Uterus (tissue), 4 donors: Measurements from ENCODE around the gene F2. TPM values are rescaled to one million over a fixed set of nuclear protein-coding genes. Genes with fewer than 3 reads are reported as not detected.

Experiments
- DNase-seq, 2 donors: peaks; one replicate each; pipeline ENCODE4 v3.0.0-alpha.2; 2019 to 2020
- H3K27ac ChIP-seq, 2 donors: fragments of 200-600 bp; sonication (generic); 1 replicate in 1 of 2; 2 replicates in 1 of 2; pipeline ENCODE4 v1.5.1; 2016 to 2018
- H3K27me3 ChIP-seq, 2 donors: fragments of 200-600 bp; sonication (generic); one replicate each; pipeline ENCODE4 v1.5.1; 2018 to 2019; ENCODE audit warnings: control low read depth in 1 of 2
- H3K36me3 ChIP-seq, 2 donors: fragments of 200-600 bp; sonication (generic); one replicate each; pipeline ENCODE4 v1.5.1; 2019; ENCODE audit warnings: control low read depth in 1 of 2
- H3K4me1 ChIP-seq, 2 donors: fragments of 200-600 bp; sonication (generic); one replicate each; pipeline ENCODE4 v1.5.1; 2018 to 2019; ENCODE audit warnings: control low read depth in 1 of 2
- H3K4me3 ChIP-seq, 2 donors: fragments of 200-600 bp; sonication (generic); 1 replicate in 1 of 2; 2 replicates in 1 of 2; pipeline ENCODE4 v1.5.1; 2018 to 2019; ENCODE audit warnings: mild to moderate bottlenecking in 1 of 2
- H3K9me3 ChIP-seq, 2 donors: fragments of 200-600 bp; sonication (generic); one replicate each; pipeline ENCODE4 v1.5.1; 2019; ENCODE audit warnings: control low read depth in 1 of 2
- POLR2A ChIP-seq, 2 donors: fragments of 450-650 bp; IDR thresholded peaks; one replicate each; pipeline ENCODE4 v1.6.1; 2016; ENCODE audit warnings: antibody characterized with exemption in 2 of 2, mild to moderate bottlenecking in 1 of 2, moderate library complexity in 1 of 2
- intact Hi-C: fragments of 100-400 bp; cut with DNase I; formaldehyde crosslinking; loops from one replicate; pipeline ENCODE4 v1.15.1; 2023; ENCODE audit warnings: low total_unique reads
- total RNA-seq, 4 donors: library from RNA; depleted of rRNA in 3 of 4; stranded (reverse); fragments of >200 nt in 3 of 4; gene quantifications; one replicate each; pipeline versions ENCODE4 v1.1.0 to v1.2.4, GENCODE V29; 2014 to 2023
- TF ChIP-seq, protein P1 (sequence below), 4 experiments: fragments of 200-600 bp in 2 of 4; fragments of 450-650 bp in 2 of 4; sonication (generic) in 2 of 4; IDR thresholded peaks; one replicate each; pipeline ENCODE4 v1.5.1; 2016 to 2019; ENCODE audit warnings: antibody characterized with exemption in 4 of 4, mild to moderate bottlenecking in 2 of 4, moderate library complexity in 1 of 4
- donor health status: DM: yes; HTN: yes; CAD: no.

Gene F2
- total RNA-seq, 4 donors from 2014 or later = 0.27 TPM; not detected in 3

DNA sequence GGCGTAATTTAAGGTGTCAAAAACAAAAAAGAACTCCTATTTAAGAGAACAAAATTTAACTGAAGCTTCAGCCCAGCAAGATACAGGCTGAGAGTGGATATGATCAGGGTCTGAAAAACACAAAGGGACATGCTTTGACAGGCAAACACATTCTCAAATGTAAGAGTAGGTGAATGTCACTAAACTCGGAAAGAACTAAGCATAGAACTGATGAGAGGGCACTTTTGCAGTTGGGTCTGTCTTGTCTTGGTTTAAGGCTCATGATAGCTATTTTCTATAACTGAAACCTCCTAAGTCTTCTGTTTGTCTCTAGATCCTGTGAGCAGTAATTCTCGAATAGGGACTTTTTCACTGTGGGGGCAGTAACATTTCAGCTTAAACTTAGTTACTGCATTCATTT, 27.0 kb downstream of the F2 start:
- H3K36me3 ChIP-seq = no peaks in the 10 kb centered on the region
- DNase-seq = no peak
- no peaks in the 10 kb centered on the region for H3K27me3 ChIP-seq
- intact Hi-C loops = no loop called here
- no peaks in the 10 kb centered on the region for H3K4me1 ChIP-seq
- H3K9me3 ChIP-seq = no peaks in the 10 kb centered on the region
- no peak overlapping the region for H3K27ac ChIP-seq
- H3K4me3 ChIP-seq = no peak overlapping the region
- TF ChIP-seq, protein P1, sequence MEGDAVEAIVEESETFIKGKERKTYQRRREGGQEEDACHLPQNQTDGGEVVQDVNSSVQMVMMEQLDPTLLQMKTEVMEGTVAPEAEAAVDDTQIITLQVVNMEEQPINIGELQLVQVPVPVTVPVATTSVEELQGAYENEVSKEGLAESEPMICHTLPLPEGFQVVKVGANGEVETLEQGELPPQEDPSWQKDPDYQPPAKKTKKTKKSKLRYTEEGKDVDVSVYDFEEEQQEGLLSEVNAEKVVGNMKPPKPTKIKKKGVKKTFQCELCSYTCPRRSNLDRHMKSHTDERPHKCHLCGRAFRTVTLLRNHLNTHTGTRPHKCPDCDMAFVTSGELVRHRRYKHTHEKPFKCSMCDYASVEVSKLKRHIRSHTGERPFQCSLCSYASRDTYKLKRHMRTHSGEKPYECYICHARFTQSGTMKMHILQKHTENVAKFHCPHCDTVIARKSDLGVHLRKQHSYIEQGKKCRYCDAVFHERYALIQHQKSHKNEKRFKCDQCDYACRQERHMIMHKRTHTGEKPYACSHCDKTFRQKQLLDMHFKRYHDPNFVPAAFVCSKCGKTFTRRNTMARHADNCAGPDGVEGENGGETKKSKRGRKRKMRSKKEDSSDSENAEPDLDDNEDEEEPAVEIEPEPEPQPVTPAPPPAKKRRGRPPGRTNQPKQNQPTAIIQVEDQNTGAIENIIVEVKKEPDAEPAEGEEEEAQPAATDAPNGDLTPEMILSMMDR (IDR thresholded peaks at IDR 0.05) = no peak
- no peak for TF ChIP-seq POLR2A (IDR thresholded peaks at IDR 0.05)

DNA sequence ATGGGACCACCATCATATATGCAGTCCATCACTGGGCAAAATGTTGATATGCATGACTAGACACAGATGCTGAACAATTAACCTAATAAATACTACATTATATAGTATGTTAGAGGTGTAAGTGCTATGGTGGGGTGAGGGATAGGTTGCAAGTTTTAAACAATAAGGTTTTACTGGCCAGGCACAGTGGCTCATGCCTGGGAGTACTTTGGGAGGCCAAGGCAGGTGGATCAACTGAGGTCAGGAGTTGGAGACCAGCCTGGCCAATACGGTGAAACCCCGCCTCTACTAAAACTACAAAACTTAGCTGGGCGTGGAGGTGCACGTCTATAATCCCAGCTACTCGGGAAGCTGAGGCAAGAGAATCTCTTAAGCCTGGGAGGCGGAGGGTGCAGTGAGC, 28.1 kb downstream of the F2 start:
- no peak overlapping the region for H3K27ac ChIP-seq
- intact Hi-C loops = no loop called here
- H3K27me3 ChIP-seq = no peaks in the 10 kb centered on the region
- no peaks in the 10 kb centered on the region for H3K9me3 ChIP-seq
- H3K4me1 ChIP-seq = no peaks in the 10 kb centered on the region
- H3K4me3 ChIP-seq = no peak overlapping the region
- no peak for DNase-seq
- TF ChIP-seq, protein P1 (IDR thresholded peaks at IDR 0.05) = no peak
- no peak for TF ChIP-seq POLR2A (IDR thresholded peaks at IDR 0.05)
- no peaks in the 10 kb centered on the region for H3K36me3 ChIP-seq

DNA sequence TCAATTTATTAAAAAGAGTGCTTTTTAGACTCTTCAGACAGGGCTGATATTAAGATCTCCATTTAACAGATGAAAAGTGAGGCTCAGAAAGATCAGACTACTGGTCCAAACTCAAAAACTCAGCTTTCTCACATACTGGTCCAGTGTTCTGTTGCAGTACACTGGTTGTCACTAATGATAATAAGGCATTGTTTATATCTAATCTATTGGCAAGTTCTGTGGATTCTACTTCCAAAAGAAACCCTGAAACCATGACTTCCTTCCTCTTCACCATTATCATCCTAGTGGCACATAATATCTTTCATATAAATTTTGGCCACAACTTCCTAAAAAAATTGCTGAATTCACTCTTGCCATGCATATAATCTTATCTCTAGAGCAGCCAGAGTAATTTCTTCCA, 36.9 kb downstream of the F2 start:
- H3K9me3 ChIP-seq = no peaks in the 10 kb centered on the region
- no peaks in the 10 kb centered on the region for H3K36me3 ChIP-seq
- DNase-seq = no peak
- H3K27me3 ChIP-seq = no peaks in the 10 kb centered on the region
- intact Hi-C loops = no loop called here
- H3K4me1 ChIP-seq = no peaks in the 10 kb centered on the region
- no peak overlapping the region for H3K27ac ChIP-seq
- H3K4me3 ChIP-seq = no peak overlapping the region
- no peak for TF ChIP-seq POLR2A (IDR thresholded peaks at IDR 0.05)
- TF ChIP-seq, protein P1 (IDR thresholded peaks at IDR 0.05) = no peak

DNA sequence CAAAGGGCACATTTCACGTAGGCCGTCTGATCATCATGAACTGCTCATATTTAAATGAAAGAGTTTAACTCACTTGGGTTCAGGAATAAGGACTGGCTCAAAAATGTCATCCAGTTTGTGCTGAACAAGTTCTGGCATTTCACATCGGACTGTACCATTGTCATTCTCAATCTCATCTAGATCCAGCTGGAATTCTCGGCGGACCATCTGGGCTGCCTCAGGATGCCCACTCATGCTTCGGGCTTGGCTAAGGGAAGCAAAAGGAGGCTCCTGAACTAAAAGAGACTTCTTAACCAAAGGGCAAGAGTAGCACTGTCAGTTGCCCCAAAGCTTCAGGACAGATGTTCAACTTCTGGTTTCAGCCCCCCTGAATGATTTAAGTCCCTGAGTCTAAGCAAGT, 40.2 kb downstream of the F2 start:
- no peaks in the 10 kb centered on the region for H3K4me1 ChIP-seq
- no peak overlapping the region for H3K27ac ChIP-seq
- TF ChIP-seq, protein P1 (IDR thresholded peaks at IDR 0.05) = no peak
- TF ChIP-seq POLR2A (IDR thresholded peaks at IDR 0.05) = no peak
- no peaks in the 10 kb centered on the region for H3K27me3 ChIP-seq
- H3K4me3 ChIP-seq = no peak overlapping the region
- DNase-seq = no peak
- no peaks in the 10 kb centered on the region for H3K9me3 ChIP-seq
- intact Hi-C loops = no loop called here
- no peaks in the 10 kb centered on the region for H3K36me3 ChIP-seq

DNA sequence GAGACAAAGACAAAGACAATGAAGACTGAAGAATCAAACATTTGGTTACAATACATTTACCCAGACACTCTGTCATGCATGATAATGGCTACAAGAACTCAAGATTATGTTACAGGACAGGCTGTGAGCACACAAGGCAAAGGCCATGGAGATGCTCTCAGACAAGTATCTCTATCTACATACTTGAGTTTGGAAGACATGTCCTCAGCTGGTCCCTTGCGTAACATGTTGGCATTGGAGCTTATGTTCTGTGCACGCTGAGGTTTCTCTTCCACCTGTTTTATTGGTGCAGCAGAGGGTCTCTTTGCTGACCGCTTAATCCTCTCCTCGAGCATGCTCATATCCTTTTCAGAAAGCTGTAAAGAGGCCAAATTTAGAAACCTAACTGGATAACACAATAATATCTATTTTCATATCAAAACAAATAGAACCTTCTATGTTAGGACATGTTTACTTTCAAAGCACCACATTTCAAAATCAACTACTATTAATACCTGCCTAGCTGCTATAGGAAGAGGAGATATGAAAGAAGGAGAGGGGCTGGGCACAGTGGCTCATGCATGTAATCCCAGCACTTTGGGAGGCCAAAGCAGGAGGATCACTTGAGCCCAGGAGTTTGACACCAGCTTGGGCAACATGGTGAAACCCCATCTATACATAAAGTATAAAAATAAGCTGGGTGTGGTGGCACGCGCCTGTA, 41.6 kb downstream of the F2 start:
- intact Hi-C loops = no loop called here
- H3K4me1 ChIP-seq = no peaks in the 10 kb centered on the region

More for the DNA sequence above, 41.6 kb downstream of the F2 start:
- Histone ChIP-seq H3K9me3 (no peaks in the 10 kb centered on the region), H3K36me3 (no peaks in the 10 kb centered on the region), H3K4me3 (no peak overlapping the region), H3K27me3 (no peaks in the 10 kb centered on the region), H3K27ac (no peak overlapping the region)
- TF ChIP-seq, protein P1 (IDR thresholded peaks at IDR 0.05) = no peak
- TF ChIP-seq POLR2A (IDR thresholded peaks at IDR 0.05) = no peak
- DNase-seq = no peak
